WERI-Rb-1 (cell line): ENCODE results near the gene BCL2L11.

Experiments used
- DNase-seq: peaks from one replicate; pipeline ENCODE4 v3.0.0-alpha.2; 2020
- H3K27ac ChIP-seq: fragments of 250-450 bp; sonication (Bioruptor Pico); 2 replicates; pipeline ENCODE4 v1.5.1; 2020; ENCODE audit warnings: mild to moderate bottlenecking, moderate library complexity
- H3K27me3 ChIP-seq: fragments of 250-450 bp; sonication (Bioruptor Pico); 2 replicates; pipeline ENCODE4 v1.5.1; 2021; ENCODE audit warnings: mild to moderate bottlenecking, low read depth, moderate library complexity; ENCODE audit not compliant: insufficient read depth, severe bottlenecking
- H3K36me3 ChIP-seq: fragments of 250-450 bp; sonication (Bioruptor Pico); 2 replicates; pipeline ENCODE4 v1.5.1; 2020; ENCODE audit warnings: mild to moderate bottlenecking, moderate library complexity
- H3K4me3 ChIP-seq: 2 replicates; pipeline ENCODE4 v1.5.1; 2011; ENCODE audit warnings: low read depth, mild to moderate bottlenecking, control low read depth, low read length
- H3K9me3 ChIP-seq: fragments of 250-450 bp; sonication (Bioruptor Pico); 2 replicates; pipeline ENCODE4 v1.5.1; 2021; ENCODE audit warnings: mild to moderate bottlenecking, moderate library complexity; ENCODE audit not compliant: severe bottlenecking
- TF ChIP-seq, protein P1 (sequence below): IDR thresholded peaks from 2 replicates; pipeline ENCODE4 v1.5.1; 2011; ENCODE audit warnings: low read depth, mild to moderate bottlenecking, control low read depth, inconsistent platforms, low read length

BCL2L11 gene

DNA sequence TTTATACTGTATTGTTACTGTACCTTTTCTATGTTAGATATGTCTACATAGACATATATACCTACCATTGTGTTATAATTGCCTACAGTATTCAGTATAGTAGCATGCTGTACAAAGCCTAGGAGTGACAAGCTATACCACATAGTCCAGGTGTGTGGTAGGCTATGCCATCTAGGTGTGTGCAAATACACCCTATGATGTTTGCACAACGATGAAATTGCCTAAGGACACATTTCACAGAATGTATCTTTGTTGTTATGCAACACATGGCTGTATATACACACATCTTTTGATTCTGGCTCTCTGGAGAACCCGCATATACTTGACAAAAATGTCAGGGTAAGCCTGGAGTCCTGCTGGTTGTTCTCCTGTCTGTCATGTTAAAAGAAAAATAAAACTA lies 85.1 kb downstream of the BCL2L11 start:
- TF ChIP-seq, protein P1, sequence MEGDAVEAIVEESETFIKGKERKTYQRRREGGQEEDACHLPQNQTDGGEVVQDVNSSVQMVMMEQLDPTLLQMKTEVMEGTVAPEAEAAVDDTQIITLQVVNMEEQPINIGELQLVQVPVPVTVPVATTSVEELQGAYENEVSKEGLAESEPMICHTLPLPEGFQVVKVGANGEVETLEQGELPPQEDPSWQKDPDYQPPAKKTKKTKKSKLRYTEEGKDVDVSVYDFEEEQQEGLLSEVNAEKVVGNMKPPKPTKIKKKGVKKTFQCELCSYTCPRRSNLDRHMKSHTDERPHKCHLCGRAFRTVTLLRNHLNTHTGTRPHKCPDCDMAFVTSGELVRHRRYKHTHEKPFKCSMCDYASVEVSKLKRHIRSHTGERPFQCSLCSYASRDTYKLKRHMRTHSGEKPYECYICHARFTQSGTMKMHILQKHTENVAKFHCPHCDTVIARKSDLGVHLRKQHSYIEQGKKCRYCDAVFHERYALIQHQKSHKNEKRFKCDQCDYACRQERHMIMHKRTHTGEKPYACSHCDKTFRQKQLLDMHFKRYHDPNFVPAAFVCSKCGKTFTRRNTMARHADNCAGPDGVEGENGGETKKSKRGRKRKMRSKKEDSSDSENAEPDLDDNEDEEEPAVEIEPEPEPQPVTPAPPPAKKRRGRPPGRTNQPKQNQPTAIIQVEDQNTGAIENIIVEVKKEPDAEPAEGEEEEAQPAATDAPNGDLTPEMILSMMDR: no peak
- DNase-seq: no peak
- H3K27me3 ChIP-seq: peaks cover 58% of the 10 kb centered on the region
- no peak overlapping the region for H3K4me3 ChIP-seq
- H3K36me3 ChIP-seq: no peaks in the 10 kb centered on the region
- no peak overlapping the region for H3K27ac ChIP-seq
- H3K9me3 ChIP-seq: no peaks in the 10 kb centered on the region

DNA sequence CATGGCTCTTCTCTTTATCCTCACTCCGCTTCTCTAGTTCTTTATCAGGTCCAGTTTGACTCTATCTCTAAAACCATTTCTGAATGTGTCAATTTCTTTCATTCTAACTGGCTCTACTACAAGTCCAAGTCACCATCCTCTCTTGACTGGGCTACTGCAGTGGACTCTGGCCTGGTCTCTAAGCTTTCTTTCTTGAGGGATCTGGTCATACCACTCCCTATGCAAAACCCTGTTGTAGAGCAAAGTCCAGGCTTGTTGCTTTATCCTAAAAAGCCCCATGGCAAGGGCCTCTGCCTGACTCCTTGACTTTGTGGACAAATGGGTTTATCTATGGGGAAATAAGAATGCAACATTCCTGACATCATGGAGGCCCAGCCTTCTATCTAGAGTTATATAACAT lies 87.1 kb downstream of the BCL2L11 start:
- H3K4me3 ChIP-seq: no peak overlapping the region
- H3K27ac ChIP-seq: no peak overlapping the region
- H3K36me3 ChIP-seq: no peaks in the 10 kb centered on the region
- H3K9me3 ChIP-seq: no peaks in the 10 kb centered on the region
- TF ChIP-seq, protein P1: no peak
- no peak for DNase-seq
- H3K27me3 ChIP-seq: peaks cover 47% of the 10 kb centered on the region

DNA sequence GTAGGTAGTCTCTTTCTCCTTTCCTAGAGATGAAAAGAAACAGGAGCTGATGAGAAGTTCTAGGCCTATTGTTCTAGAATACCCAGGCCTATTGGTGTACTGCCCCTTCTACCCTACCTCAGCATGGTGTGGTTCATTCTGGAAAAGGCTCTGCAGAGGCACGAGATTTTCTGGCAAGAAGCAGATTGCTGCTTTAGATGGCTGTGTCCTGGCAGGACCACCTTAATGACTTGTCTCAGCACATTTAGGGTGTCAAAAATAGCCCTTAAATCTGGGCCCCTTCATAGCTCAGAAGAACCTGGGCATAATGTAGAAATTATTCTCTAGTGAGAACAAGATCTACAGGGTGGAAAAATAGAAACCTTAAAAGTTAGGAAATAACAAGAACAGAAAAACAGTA lies 87.9 kb downstream of the BCL2L11 start:
- Histone ChIP-seq H3K4me3 (no peak overlapping the region), H3K27me3 (peaks cover 52% of the 10 kb centered on the region), H3K27ac (no peak overlapping the region), H3K9me3 (no peaks in the 10 kb centered on the region), H3K36me3 (no peaks in the 10 kb centered on the region)
- TF ChIP-seq, protein P1: no peak
- no peak for DNase-seq

DNA sequence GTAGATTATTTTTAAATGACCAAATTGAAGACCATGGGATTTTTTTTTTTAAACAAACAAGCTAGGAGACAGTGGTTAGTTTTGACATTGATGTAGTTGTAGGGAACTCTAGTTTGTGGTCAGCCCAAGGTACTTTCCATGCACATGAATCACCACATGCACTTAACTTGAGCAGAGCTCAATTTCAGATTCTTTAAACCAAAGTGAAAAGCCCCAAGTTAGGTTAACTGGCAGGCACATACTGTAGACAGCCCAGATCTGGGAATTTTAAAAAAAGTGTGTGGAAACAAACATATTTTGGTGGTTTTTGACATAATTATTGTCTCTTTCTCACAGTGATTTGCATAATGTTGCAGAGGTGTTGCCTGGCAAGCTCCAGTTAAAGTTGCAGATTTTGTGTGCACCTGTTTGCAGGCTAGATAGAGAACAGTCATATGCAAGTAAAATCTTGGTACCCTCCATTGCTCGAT lies 88.4 kb downstream of the BCL2L11 start:
- H3K27ac ChIP-seq: no peak overlapping the region
- TF ChIP-seq, protein P1: no peak
- no peak overlapping the region for H3K4me3 ChIP-seq
- no peak for DNase-seq
- no peaks in the 10 kb centered on the region for H3K36me3 ChIP-seq
- H3K9me3 ChIP-seq: no peaks in the 10 kb centered on the region
- peaks cover 52% of the 10 kb centered on the region for H3K27me3 ChIP-seq

DNA sequence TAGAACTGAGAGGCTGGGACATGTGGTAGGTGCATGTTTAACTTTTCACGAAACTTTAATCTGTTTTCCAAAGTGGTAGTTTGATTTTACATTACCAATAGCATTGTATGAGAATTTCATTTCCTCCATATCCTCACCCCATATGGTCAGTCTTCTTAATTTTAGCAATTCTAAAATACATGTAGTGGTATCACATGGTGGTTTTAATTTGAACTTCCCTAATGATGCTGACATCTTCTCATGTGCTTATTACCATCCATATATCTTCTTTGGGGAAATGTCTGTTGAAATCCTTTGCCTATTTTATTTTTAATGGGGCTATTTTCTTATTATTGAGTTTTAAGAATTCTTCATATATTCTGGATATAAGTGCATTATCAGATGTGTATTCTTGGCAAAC lies 89.3 kb downstream of the BCL2L11 start:
- no peak overlapping the region for H3K4me3 ChIP-seq
- TF ChIP-seq, protein P1: no peak
- no peak overlapping the region for H3K27ac ChIP-seq

DNA sequence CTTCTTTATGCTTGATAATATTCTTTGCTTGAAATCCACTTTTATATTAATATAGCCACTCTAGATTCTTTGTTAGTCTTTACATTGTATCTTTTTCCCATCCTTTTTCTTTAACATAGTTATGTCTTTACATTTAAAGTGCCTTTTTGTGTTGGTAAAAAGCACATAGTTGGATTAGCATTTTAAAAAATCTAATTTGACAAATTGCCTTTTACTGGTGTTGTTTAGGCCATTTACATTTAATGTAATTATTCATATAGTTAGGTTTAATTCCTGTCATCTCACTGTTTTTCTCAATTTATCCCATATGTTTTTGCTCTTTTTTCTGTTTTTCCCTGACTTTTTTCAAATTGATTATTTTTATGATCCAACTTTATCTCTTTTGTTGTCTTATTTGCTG lies 93.2 kb downstream of the BCL2L11 start:
- H3K36me3 ChIP-seq: no peaks in the 10 kb centered on the region
- H3K27me3 ChIP-seq: peaks cover 37% of the 10 kb centered on the region
- no peak overlapping the region for H3K4me3 ChIP-seq
- no peak overlapping the region for H3K27ac ChIP-seq
- TF ChIP-seq, protein P1: no peak
- no peak for DNase-seq
- H3K9me3 ChIP-seq: no peaks in the 10 kb centered on the region

More for the DNA sequence above, 89.3 kb downstream of the BCL2L11 start:
- no peak for DNase-seq
- Histone ChIP-seq H3K36me3 (no peaks in the 10 kb centered on the region), H3K27me3 (peaks cover 49% of the 10 kb centered on the region), H3K9me3 (no peaks in the 10 kb centered on the region)
